ENCODE measurements around the gene NPIPA8.
"Not testable (repeated sequence)": the region's sequence is repeated elsewhere in the genome, so short reads cannot be mapped to it uniquely, and the experiment has no call there.

The NPIPA8 gene

GRCh38 chr16:18276756-18277155 is 59.8 kb downstream of the NPIPA8 start:
- DNase-seq (ENCODE audit: low spot score): not testable (repeated sequence)

- not testable (repeated sequence) for DNase-seq (ENCODE audit: low spot score)
Measured at GRCh38 chr16:18270171-18270570, 66.4 kb downstream of the NPIPA8 start.

Measured in D341Med (cell line).